Suprapubic skin (tissue), 4 donors: ENCODE data around the gene LAMTOR5. TPM values are rescaled to one million over a fixed set of nuclear protein-coding genes. Genes with fewer than 3 reads are reported as not detected.
"Not testable (repeated sequence)": the region's sequence is repeated elsewhere in the genome, so short reads cannot be mapped to it uniquely, and the experiment has no call there.

Experiments
- DNase-seq, 2 donors: peaks; one replicate each; pipeline ENCODE4 v3.0.0-alpha.2; 2019; ENCODE audit warnings: low spot score in 2 of 2
- H3K27ac ChIP-seq: fragments of 200-600 bp; sonication (generic); one replicate; pipeline ENCODE4 v1.5.1; 2019
- H3K27me3 ChIP-seq: fragments of 200-600 bp; sonication (generic); one replicate; pipeline ENCODE4 v1.5.1; 2019
- H3K36me3 ChIP-seq: fragments of 200-600 bp; sonication (generic); one replicate; pipeline ENCODE4 v1.5.1; 2019
- H3K4me1 ChIP-seq: fragments of 200-600 bp; sonication (generic); one replicate; pipeline ENCODE4 v1.5.1; 2019
- H3K4me3 ChIP-seq: fragments of 200-600 bp; sonication (generic); one replicate; pipeline ENCODE4 v1.5.1; 2019; ENCODE audit warnings: mild to moderate bottlenecking
- H3K9me3 ChIP-seq: fragments of 200-600 bp; sonication (generic); one replicate; pipeline ENCODE4 v1.5.1; 2019
- CTCF ChIP-seq, 2 donors: fragments of 200-600 bp in 1 of 2; fragments of 450-650 bp in 1 of 2; sonication (generic) in 1 of 2; IDR thresholded peaks; one replicate each; pipeline ENCODE4 v1.5.1; 2016 to 2019; ENCODE audit warnings: antibody characterized with exemption in 2 of 2, mild to moderate bottlenecking in 1 of 2, moderate library complexity in 1 of 2
- EP300 ChIP-seq: sonication (generic); formaldehyde crosslinking; IDR thresholded peaks from one replicate; pipeline ENCODE4 v1.6.1; 2017; ENCODE audit warnings: antibody characterized with exemption
- POLR2A ChIP-seq, 2 donors: fragments of 450-650 bp; IDR thresholded peaks; one replicate each; pipeline ENCODE4 v1.6.1; 2017; ENCODE audit warnings: antibody characterized with exemption in 2 of 2, mild to moderate bottlenecking in 2 of 2, moderate library complexity in 2 of 2
- POLR2AphosphoS5 ChIP-seq, 3 donors: sonication (generic); formaldehyde crosslinking; IDR thresholded peaks; one replicate each; pipeline ENCODE4 v1.6.1; 2017; ENCODE audit warnings: antibody characterized with exemption in 3 of 3
- WGBS: methylation state at CpG from one replicate; pipeline ENCODE4 v1.1.5; 2018; 5-methylcytosine and 5-hydroxymethylcytosine counted together
- total RNA-seq, 4 donors: library from RNA; depleted of rRNA; stranded (reverse); fragments of >200 nt; gene quantifications; one replicate each; pipeline ENCODE4 v1.1.0, GENCODE V29; 2016

LAMTOR5 gene
- total RNA-seq, 4 donors from 2014 or later = 53.7 to 81.2 (median 63.3) TPM

GRCh38 chr1:110441888-110442287 is 34.4 kb upstream of the LAMTOR5 start:
- H3K4me1 ChIP-seq = no peaks in the 10 kb centered on the region
- TF ChIP-seq EP300 (no peak), POLR2AphosphoS5 (IDR thresholded peaks at IDR 0.05) (no peak), CTCF (IDR thresholded peaks at IDR 0.05) (no peak), POLR2A (IDR thresholded peaks at IDR 0.05) (no peak)
- H3K36me3 ChIP-seq = no peaks in the 10 kb centered on the region
- H3K27me3 ChIP-seq = no peaks in the 10 kb centered on the region
- H3K27ac ChIP-seq = no peak overlapping the region
- H3K9me3 ChIP-seq = no peaks in the 10 kb centered on the region
- DNase-seq = no peak
- no peak overlapping the region for H3K4me3 ChIP-seq

GRCh38 chr1:110440877-110441276 is 33.4 kb upstream of the LAMTOR5 start:
- DNase-seq = no peak
- no peaks in the 10 kb centered on the region for H3K9me3 ChIP-seq
- H3K27me3 ChIP-seq = no peaks in the 10 kb centered on the region
- no peak for TF ChIP-seq POLR2A (IDR thresholded peaks at IDR 0.05)
- TF ChIP-seq POLR2AphosphoS5 (IDR thresholded peaks at IDR 0.05) = no peak
- no peak for TF ChIP-seq CTCF (IDR thresholded peaks at IDR 0.05)
- TF ChIP-seq EP300 = no peak
- H3K36me3 ChIP-seq = no peaks in the 10 kb centered on the region
- 48% methylated on average over 3 of the region's 3 CpGs for WGBS
- no peak overlapping the region for H3K4me3 ChIP-seq
- no peaks in the 10 kb centered on the region for H3K4me1 ChIP-seq
- H3K27ac ChIP-seq = no peak overlapping the region

- not testable (repeated sequence) for H3K36me3 ChIP-seq, H3K4me1 ChIP-seq, DNase-seq, H3K9me3 ChIP-seq, H3K27me3 ChIP-seq, H3K27ac ChIP-seq, H3K4me3 ChIP-seq
- 84% methylated on average over 3 of the region's 3 CpGs for WGBS
Observed at GRCh38 chr1:110439873-110440272, 32.4 kb upstream of the LAMTOR5 start.

GRCh38 chr1:110438893-110439292 is 31.4 kb upstream of the LAMTOR5 start:
- WGBS = 79% methylated on average over 4 of the region's 4 CpGs
- TF ChIP-seq EP300 (no peak), POLR2A (IDR thresholded peaks at IDR 0.05) (no peak), CTCF (IDR thresholded peaks at IDR 0.05) (no peak), POLR2AphosphoS5 (IDR thresholded peaks at IDR 0.05) (no peak)
- Histone ChIP-seq H3K9me3 (no peaks in the 10 kb centered on the region), H3K27me3 (no peaks in the 10 kb centered on the region), H3K27ac (no peak overlapping the region), H3K36me3 (no peaks in the 10 kb centered on the region), H3K4me3 (no peak overlapping the region), H3K4me1 (no peaks in the 10 kb centered on the region)
- no peak for DNase-seq

- H3K27me3 ChIP-seq, H3K27ac ChIP-seq, DNase-seq, H3K4me1 ChIP-seq, H3K4me3 ChIP-seq, H3K36me3 ChIP-seq, H3K9me3 ChIP-seq: not testable (repeated sequence)
- WGBS = 75% methylated on average over 9 of the region's 9 CpGs
Observed at GRCh38 chr1:110437645-110438299, 30.3 kb upstream of the LAMTOR5 start.

- Histone ChIP-seq H3K36me3 (no peaks in the 10 kb centered on the region), H3K4me3 (no peak overlapping the region), H3K27me3 (no peaks in the 10 kb centered on the region), H3K9me3 (no peaks in the 10 kb centered on the region), H3K27ac (no peak overlapping the region), H3K4me1 (no peaks in the 10 kb centered on the region)
- WGBS = 79% methylated on average over 7 of the region's 7 CpGs
- DNase-seq = no peak
- TF ChIP-seq POLR2A (IDR thresholded peaks at IDR 0.05) (no peak), POLR2AphosphoS5 (IDR thresholded peaks at IDR 0.05) (no peak), CTCF (IDR thresholded peaks at IDR 0.05) (no peak), EP300 (no peak)
Observed at GRCh38 chr1:110436635-110437034, 29.1 kb upstream of the LAMTOR5 start.
